ENCODE measurements around the gene KBTBD12. TPM values are rescaled to one million over a fixed set of nuclear protein-coding genes. Genes with fewer than 3 reads are reported as not detected.
"Not testable (repeated sequence)": the region's sequence is repeated elsewhere in the genome, so short reads cannot be mapped to it uniquely, and the experiment has no call there.

The KBTBD12 gene
- total RNA-seq, 2 experiments from 2014 or later: not detected

- DNase-seq: no peak
- H3K36me3 Mint-ChIP-seq (ENCODE audit: low read depth): peaks cover 4% of the 10 kb centered on the region
- H3K27ac Mint-ChIP-seq: no peak overlapping the region
- intact Hi-C loops (cut with micrococcal nuclease): no loop called here
- peaks cover 21% of the 10 kb centered on the region for H3K9me3 Mint-ChIP-seq
- peaks cover 6% of the 10 kb centered on the region for H3K27me3 Mint-ChIP-seq (ENCODE audit: low read depth)
- H3K4me3 Mint-ChIP-seq: no peak overlapping the region
- CTCF ChIA-PET: no interaction called here
- H3K4me1 Mint-ChIP-seq (ENCODE audit: low read depth): peaks cover 6% of the 10 kb centered on the region
Measured at GRCh38 chr3:127888564-127889107, 26.4 kb upstream of the KBTBD12 start.

- peaks cover 21% of the 10 kb centered on the region for H3K9me3 Mint-ChIP-seq
- DNase-seq: no peak
- intact Hi-C loops (cut with micrococcal nuclease): no loop called here
- H3K27me3 Mint-ChIP-seq (ENCODE audit: low read depth): peaks cover 6% of the 10 kb centered on the region
- CTCF ChIA-PET: no interaction called here
- H3K27ac Mint-ChIP-seq: no peak overlapping the region
- peaks cover 4% of the 10 kb centered on the region for H3K36me3 Mint-ChIP-seq (ENCODE audit: low read depth)
- no peak overlapping the region for H3K4me3 Mint-ChIP-seq
- peaks cover 6% of the 10 kb centered on the region for H3K4me1 Mint-ChIP-seq (ENCODE audit: low read depth)
Measured at GRCh38 chr3:127889461-127889863, 25.6 kb upstream of the KBTBD12 start.

GRCh38 chr3:127889976-127890650 is 24.9 kb upstream of the KBTBD12 start:
- peaks cover 4% of the 10 kb centered on the region for H3K36me3 Mint-ChIP-seq (ENCODE audit: low read depth)
- DNase-seq: no peak
- peaks cover 6% of the 10 kb centered on the region for H3K4me1 Mint-ChIP-seq (ENCODE audit: low read depth)
- intact Hi-C loops (cut with micrococcal nuclease): no loop called here
- peaks cover 21% of the 10 kb centered on the region for H3K9me3 Mint-ChIP-seq
- H3K4me3 Mint-ChIP-seq: no peak overlapping the region
- peaks cover 6% of the 10 kb centered on the region for H3K27me3 Mint-ChIP-seq (ENCODE audit: low read depth)
- H3K27ac Mint-ChIP-seq: no peak overlapping the region
- CTCF ChIA-PET: no interaction called here

- H3K36me3 Mint-ChIP-seq (ENCODE audit: low read depth); H3K27me3 Mint-ChIP-seq (ENCODE audit: low read depth); H3K4me1 Mint-ChIP-seq (ENCODE audit: low read depth); H3K27ac Mint-ChIP-seq; intact Hi-C loops (cut with micrococcal nuclease); H3K4me3 Mint-ChIP-seq: not testable (repeated sequence)
- peak; percentile 67 for DNase-seq
- CTCF ChIA-PET: interaction anchor here (1.2 kb wide), 1 partner anchor 194 kb away, joined by 6 read pairs; no protein-coding TSS in a partner anchor
- H3K9me3 Mint-ChIP-seq: peaks cover 21% of the 10 kb centered on the region
Measured at GRCh38 chr3:127890651-127891290, 24.3 kb upstream of the KBTBD12 start.

- Mint-ChIP-seq H3K27ac (no peak overlapping the region), H3K36me3 (ENCODE audit: low read depth) (peaks cover 4% of the 10 kb centered on the region), H3K4me1 (ENCODE audit: low read depth) (peaks cover 6% of the 10 kb centered on the region), H3K9me3 (peaks cover 21% of the 10 kb centered on the region), H3K4me3 (no peak overlapping the region), H3K27me3 (ENCODE audit: low read depth) (no peaks in the 10 kb centered on the region)
- intact Hi-C loops (cut with micrococcal nuclease): no loop called here
- CTCF ChIA-PET: no interaction called here
- no peak for DNase-seq
Measured at GRCh38 chr3:127894481-127894880, 20.6 kb upstream of the KBTBD12 start.

- H3K27ac Mint-ChIP-seq: no peak overlapping the region
- no peak overlapping the region for H3K4me3 Mint-ChIP-seq
- CTCF ChIA-PET: no interaction called here
- peaks cover 5% of the 10 kb centered on the region for H3K9me3 Mint-ChIP-seq
- H3K4me1 Mint-ChIP-seq (ENCODE audit: low read depth): no peaks in the 10 kb centered on the region
- DNase-seq: no peak
- H3K36me3 Mint-ChIP-seq (ENCODE audit: low read depth): no peaks in the 10 kb centered on the region
- H3K27me3 Mint-ChIP-seq (ENCODE audit: low read depth): peaks cover 4% of the 10 kb centered on the region
- intact Hi-C loops (cut with micrococcal nuclease): no loop called here
Measured at GRCh38 chr3:127899200-127899599, 15.8 kb upstream of the KBTBD12 start.

GRCh38 chr3:127899766-127900165 is 15.3 kb upstream of the KBTBD12 start:
- H3K27ac Mint-ChIP-seq: no peak overlapping the region
- CTCF ChIA-PET: no interaction called here
- intact Hi-C loops (cut with micrococcal nuclease): no loop called here
- no peak for DNase-seq
- H3K36me3 Mint-ChIP-seq (ENCODE audit: low read depth): no peaks in the 10 kb centered on the region
- H3K27me3 Mint-ChIP-seq (ENCODE audit: low read depth): peaks cover 9% of the 10 kb centered on the region
- H3K4me3 Mint-ChIP-seq: no peak overlapping the region
- H3K9me3 Mint-ChIP-seq: peaks cover 5% of the 10 kb centered on the region
- no peaks in the 10 kb centered on the region for H3K4me1 Mint-ChIP-seq (ENCODE audit: low read depth)

- H3K36me3 Mint-ChIP-seq (ENCODE audit: low read depth): no peaks in the 10 kb centered on the region
- peaks cover 14% of the 10 kb centered on the region for H3K27me3 Mint-ChIP-seq (ENCODE audit: low read depth)
Measured at GRCh38 chr3:127900536-127900935, 14.5 kb upstream of the KBTBD12 start.

GRCh38 chr3:127902486-127902885 is 12.5 kb upstream of the KBTBD12 start:
- H3K36me3 Mint-ChIP-seq (ENCODE audit: low read depth): no peaks in the 10 kb centered on the region
- H3K27ac Mint-ChIP-seq: no peak overlapping the region
- CTCF ChIA-PET: interaction anchor here (0.7 kb wide), 1 partner anchor 30 kb away, joined by 3 read pairs; no protein-coding TSS in a partner anchor
- H3K4me1 Mint-ChIP-seq (ENCODE audit: low read depth): no peaks in the 10 kb centered on the region
- no peak for DNase-seq
- intact Hi-C loops (cut with micrococcal nuclease): no loop called here
- H3K9me3 Mint-ChIP-seq: peaks cover 5% of the 10 kb centered on the region
- H3K4me3 Mint-ChIP-seq: no peak overlapping the region
- H3K27me3 Mint-ChIP-seq (ENCODE audit: low read depth): peaks cover 16% of the 10 kb centered on the region

More at GRCh38 chr3:127900536-127900935, 14.5 kb upstream of the KBTBD12 start:
- CTCF ChIA-PET: no interaction called here
- Mint-ChIP-seq H3K27ac (no peak overlapping the region), H3K4me3 (no peak overlapping the region), H3K9me3 (peaks cover 5% of the 10 kb centered on the region), H3K4me1 (ENCODE audit: low read depth) (no peaks in the 10 kb centered on the region)
- DNase-seq: no peak
- intact Hi-C loops (cut with micrococcal nuclease): no loop called here

- no peak for DNase-seq
- H3K4me1 Mint-ChIP-seq (ENCODE audit: low read depth): no peaks in the 10 kb centered on the region
- CTCF ChIA-PET: no interaction called here
- no peak overlapping the region for H3K27ac Mint-ChIP-seq
- peaks cover 5% of the 10 kb centered on the region for H3K9me3 Mint-ChIP-seq
- intact Hi-C loops (cut with micrococcal nuclease): no loop called here
- H3K36me3 Mint-ChIP-seq (ENCODE audit: low read depth): no peaks in the 10 kb centered on the region
- no peak overlapping the region for H3K4me3 Mint-ChIP-seq
- H3K27me3 Mint-ChIP-seq (ENCODE audit: low read depth): peaks cover 16% of the 10 kb centered on the region
Measured at GRCh38 chr3:127903611-127904375, 11.2 kb upstream of the KBTBD12 start.

GRCh38 chr3:127905556-127905955 is 9.5 kb upstream of the KBTBD12 start:
- Mint-ChIP-seq H3K4me3 (no peak overlapping the region), H3K27ac (no peak overlapping the region), H3K4me1 (ENCODE audit: low read depth) (no peaks in the 10 kb centered on the region), H3K36me3 (ENCODE audit: low read depth) (no peaks in the 10 kb centered on the region), H3K27me3 (ENCODE audit: low read depth) (peaks cover 26% of the 10 kb centered on the region), H3K9me3 (peaks cover 5% of the 10 kb centered on the region)
- intact Hi-C loops (cut with micrococcal nuclease): no loop called here
- CTCF ChIA-PET: no interaction called here
- DNase-seq: no peak

- H3K36me3 Mint-ChIP-seq (ENCODE audit: low read depth): not testable (repeated sequence)
Measured at GRCh38 chr3:127906653-127907052, 8.4 kb upstream of the KBTBD12 start.

More at GRCh38 chr3:127906653-127907052, 8.4 kb upstream of the KBTBD12 start:
- intact Hi-C loops (cut with micrococcal nuclease); H3K4me3 Mint-ChIP-seq; H3K27ac Mint-ChIP-seq; CTCF ChIA-PET; H3K4me1 Mint-ChIP-seq (ENCODE audit: low read depth); H3K9me3 Mint-ChIP-seq; DNase-seq: not testable (repeated sequence)
- H3K27me3 Mint-ChIP-seq (ENCODE audit: low read depth): peaks cover 35% of the 10 kb centered on the region
